ENCODE data around the gene PCED1B. TPM values are rescaled to one million over a fixed set of nuclear protein-coding genes. Genes with fewer than 3 reads are reported as not detected.
"Not testable (repeated sequence)": the region's sequence is repeated elsewhere in the genome, so short reads cannot be mapped to it uniquely, and the experiment has no call there.

Gene PCED1B
- total and polyA plus RNA-seq, 3 donors from 2014 or later, result 30.0 to 56.1 (median 47.2) TPM

DNA sequence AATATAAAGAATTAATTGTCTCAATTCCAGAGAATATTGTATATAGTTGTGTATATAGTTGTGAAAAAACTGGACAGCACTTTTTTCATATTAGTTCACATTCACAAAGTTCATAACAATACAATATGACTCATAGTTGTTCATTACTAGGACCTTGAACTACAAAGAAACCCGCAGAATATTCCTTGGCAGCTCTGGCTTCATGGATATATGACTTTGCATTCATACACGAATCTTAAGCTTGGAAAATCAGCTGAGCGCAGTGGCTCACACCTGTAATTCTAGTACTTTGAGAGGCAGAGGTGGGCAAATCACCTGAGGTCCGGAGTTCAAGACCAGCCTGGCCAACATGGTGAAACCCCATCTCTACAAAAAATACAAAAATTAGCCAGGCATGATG, 38.1 kb upstream of the PCED1B start:
- no peak for DNase-seq
- TF ChIP-seq, protein P1, sequence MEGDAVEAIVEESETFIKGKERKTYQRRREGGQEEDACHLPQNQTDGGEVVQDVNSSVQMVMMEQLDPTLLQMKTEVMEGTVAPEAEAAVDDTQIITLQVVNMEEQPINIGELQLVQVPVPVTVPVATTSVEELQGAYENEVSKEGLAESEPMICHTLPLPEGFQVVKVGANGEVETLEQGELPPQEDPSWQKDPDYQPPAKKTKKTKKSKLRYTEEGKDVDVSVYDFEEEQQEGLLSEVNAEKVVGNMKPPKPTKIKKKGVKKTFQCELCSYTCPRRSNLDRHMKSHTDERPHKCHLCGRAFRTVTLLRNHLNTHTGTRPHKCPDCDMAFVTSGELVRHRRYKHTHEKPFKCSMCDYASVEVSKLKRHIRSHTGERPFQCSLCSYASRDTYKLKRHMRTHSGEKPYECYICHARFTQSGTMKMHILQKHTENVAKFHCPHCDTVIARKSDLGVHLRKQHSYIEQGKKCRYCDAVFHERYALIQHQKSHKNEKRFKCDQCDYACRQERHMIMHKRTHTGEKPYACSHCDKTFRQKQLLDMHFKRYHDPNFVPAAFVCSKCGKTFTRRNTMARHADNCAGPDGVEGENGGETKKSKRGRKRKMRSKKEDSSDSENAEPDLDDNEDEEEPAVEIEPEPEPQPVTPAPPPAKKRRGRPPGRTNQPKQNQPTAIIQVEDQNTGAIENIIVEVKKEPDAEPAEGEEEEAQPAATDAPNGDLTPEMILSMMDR (IDR thresholded peaks at IDR 0.05), result no peak
- Histone ChIP-seq H3K27ac (no peak overlapping the region), H3K4me3 (no peak overlapping the region), H3K36me3 (ENCODE audit: low read depth, missing control alignments) (no peaks in the 10 kb centered on the region), H3K4me1 (no peaks in the 10 kb centered on the region), H3K9me3 (no peaks in the 10 kb centered on the region), H3K27me3 (no peaks in the 10 kb centered on the region)
- intact Hi-C loops (cut with DNase I; ENCODE audit: low total_unique reads), result no loop called here
- WGBS, 2 donors, result 89 to 90% methylated on average over 4 of the region's 4 CpGs

DNA sequence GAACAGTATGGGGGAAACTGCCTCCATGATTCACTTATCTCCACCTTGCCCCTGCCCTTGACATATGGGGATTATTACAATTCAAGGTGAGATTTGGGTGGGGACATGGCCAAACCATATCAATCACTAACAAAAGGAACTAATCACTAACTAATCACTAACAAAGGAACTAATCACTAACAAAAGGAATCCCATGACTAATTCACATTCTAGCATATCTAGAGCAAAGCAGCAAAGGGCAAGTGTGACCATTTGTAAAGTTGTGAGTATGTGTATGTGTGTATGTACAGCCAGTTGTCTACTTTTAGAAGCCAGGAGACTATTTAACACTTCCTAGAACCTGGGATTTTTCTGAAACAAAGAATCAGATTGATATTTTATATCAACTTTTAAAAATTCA, 30.9 kb upstream of the PCED1B start:
- Histone ChIP-seq H3K9me3 (no peaks in the 10 kb centered on the region), H3K4me3 (no peak overlapping the region), H3K27me3 (no peaks in the 10 kb centered on the region), H3K36me3 (ENCODE audit: low read depth, missing control alignments) (no peaks in the 10 kb centered on the region), H3K27ac (no peak overlapping the region), H3K4me1 (no peaks in the 10 kb centered on the region)
- intact Hi-C loops (cut with DNase I; ENCODE audit: low total_unique reads), result no loop called here
- TF ChIP-seq POLR2A (IDR thresholded peaks at IDR 0.05), result no peak
- TF ChIP-seq, protein P1 (IDR thresholded peaks at IDR 0.05), result no peak
- DNase-seq, result no peak

DNA sequence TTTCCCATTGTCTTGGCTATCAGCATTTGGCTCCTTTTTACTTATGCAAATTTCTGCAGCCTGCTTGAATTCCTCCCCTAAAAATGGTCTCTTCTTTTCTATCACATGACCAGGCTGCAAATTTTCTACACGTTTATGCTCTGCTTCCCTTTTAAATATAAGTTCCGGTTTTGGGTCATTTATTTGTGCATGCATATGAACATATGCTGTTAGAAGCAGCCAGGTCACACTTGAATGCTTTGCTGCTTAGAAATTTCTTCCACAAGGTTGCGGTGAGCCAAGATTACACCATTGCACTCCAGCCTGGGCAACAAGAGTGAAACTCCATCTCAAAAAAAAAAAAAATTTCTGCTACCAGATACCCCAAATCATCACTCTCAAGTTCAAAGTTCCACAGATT, 28.1 kb upstream of the PCED1B start:
- H3K27me3 ChIP-seq; H3K4me3 ChIP-seq; intact Hi-C loops (cut with DNase I; ENCODE audit: low total_unique reads); H3K4me1 ChIP-seq; DNase-seq; H3K27ac ChIP-seq; H3K36me3 ChIP-seq (ENCODE audit: low read depth, missing control alignments); H3K9me3 ChIP-seq: not testable (repeated sequence)
- WGBS, 2 donors, result 77 to 81% methylated on average over 3 of the region's 3 CpGs

DNA sequence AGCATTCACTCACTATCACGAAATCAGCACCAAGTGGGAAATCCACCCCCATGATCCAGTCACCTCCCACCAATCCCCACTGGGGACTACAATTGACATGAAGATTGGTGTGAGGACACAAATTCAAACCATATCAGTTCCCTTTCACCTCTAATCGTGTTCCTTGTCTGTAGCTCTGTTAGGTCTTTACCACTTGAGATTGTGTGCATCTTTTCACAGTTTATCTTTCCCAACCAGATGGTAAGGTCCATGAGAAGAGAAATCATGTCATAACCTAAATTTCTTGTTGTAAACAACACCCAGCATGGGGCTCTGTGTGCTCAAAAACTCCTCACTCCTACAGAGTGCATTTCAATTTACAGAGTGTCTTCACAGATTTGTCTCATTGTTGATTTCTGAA, 27.1 kb upstream of the PCED1B start:
- intact Hi-C loops (cut with DNase I; ENCODE audit: low total_unique reads), result no loop called here
- WGBS, 2 donors, result 68 to 72% methylated on average over 2 of the region's 2 CpGs

DNA sequence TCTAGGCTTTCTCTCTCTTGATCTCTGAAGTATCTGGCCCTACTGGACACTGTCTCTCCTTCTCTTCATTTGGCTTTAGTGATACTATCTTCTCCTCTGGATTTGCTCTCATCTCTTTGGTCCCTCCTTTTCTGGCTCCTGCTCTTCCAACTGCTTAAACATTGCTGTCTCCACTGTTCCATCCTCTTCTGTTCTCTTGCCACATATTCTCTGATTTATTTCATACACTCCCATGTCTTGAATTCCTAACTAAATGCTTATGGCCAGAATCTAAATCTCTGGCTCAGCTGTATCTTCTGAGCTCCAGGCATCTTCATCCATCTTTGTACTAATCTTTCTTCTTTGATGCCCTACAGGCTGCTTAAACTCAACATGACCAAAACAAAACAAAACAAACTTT, 25.5 kb upstream of the PCED1B start:
- Histone ChIP-seq H3K9me3 (no peaks in the 10 kb centered on the region), H3K4me1 (peaks cover 10% of the 10 kb centered on the region), H3K27ac (no peak overlapping the region), H3K4me3 (no peak overlapping the region), H3K27me3 (no peaks in the 10 kb centered on the region), H3K36me3 (ENCODE audit: low read depth, missing control alignments) (no peaks in the 10 kb centered on the region)
- intact Hi-C loops (cut with DNase I; ENCODE audit: low total_unique reads), result no loop called here
- DNase-seq, result no peak
- no peak for TF ChIP-seq POLR2A (IDR thresholded peaks at IDR 0.05)

More for the DNA sequence above, 27.1 kb upstream of the PCED1B start:
- Histone ChIP-seq H3K36me3 (ENCODE audit: low read depth, missing control alignments) (no peaks in the 10 kb centered on the region), H3K27ac (no peak overlapping the region), H3K9me3 (no peaks in the 10 kb centered on the region), H3K27me3 (no peaks in the 10 kb centered on the region), H3K4me3 (no peak overlapping the region), H3K4me1 (peaks cover 10% of the 10 kb centered on the region)
- no peak for DNase-seq
- TF ChIP-seq, protein P1 (IDR thresholded peaks at IDR 0.05), result no peak
- TF ChIP-seq POLR2A (IDR thresholded peaks at IDR 0.05), result no peak

DNA sequence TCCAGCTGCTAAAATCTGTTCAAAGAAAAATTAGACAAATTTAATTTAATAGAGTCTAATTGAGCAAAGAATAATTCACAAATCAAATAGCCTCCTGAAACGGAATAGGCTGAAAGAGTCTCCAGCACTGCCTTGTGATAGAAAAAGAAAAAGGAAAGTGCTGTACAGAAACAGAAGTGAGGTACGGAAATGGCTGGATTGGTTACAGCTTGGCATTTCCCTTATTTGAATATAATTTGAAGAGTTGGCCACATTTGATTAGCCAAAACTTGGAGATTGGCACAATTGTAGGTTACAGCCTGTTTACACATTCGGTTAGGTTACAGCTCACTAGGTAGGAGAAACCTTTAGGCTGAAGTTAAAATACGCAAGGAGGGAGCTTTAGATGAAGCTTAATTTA, 24.8 kb upstream of the PCED1B start:
- Histone ChIP-seq H3K27ac (no peak overlapping the region), H3K4me1 (peaks cover 10% of the 10 kb centered on the region), H3K4me3 (no peak overlapping the region), H3K9me3 (no peaks in the 10 kb centered on the region), H3K36me3 (ENCODE audit: low read depth, missing control alignments) (no peaks in the 10 kb centered on the region), H3K27me3 (no peaks in the 10 kb centered on the region)
- intact Hi-C loops (cut with DNase I; ENCODE audit: low total_unique reads), result no loop called here
- no peak for DNase-seq
- WGBS, 2 donors, result 77 to 83% methylated on average over 4 of the region's 4 CpGs
- no peak for TF ChIP-seq POLR2A (IDR thresholded peaks at IDR 0.05)
- TF ChIP-seq, protein P1 (IDR thresholded peaks at IDR 0.05), result no peak

DNA sequence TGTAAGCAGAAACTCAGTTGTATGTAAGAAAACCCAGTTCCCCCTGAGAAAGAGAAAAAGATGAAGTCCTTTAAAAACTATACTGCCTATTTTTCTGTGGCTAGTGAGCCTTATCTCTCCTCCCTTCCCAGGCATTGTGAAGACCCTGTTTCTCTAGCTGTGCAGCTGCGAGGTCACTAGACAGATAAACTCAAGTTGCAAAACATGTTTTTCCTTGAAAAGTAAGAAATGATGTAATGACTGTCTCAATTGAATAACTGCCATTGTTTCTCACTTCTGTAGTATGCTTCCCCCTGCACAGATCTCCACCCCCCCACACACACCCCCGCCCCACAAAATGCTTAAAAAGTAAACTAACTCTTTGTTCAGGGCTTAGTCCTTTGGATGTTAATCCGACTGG, 23.6 kb upstream of the PCED1B start:
- H3K4me1 ChIP-seq; H3K27ac ChIP-seq; intact Hi-C loops (cut with DNase I; ENCODE audit: low total_unique reads); H3K36me3 ChIP-seq (ENCODE audit: low read depth, missing control alignments); H3K27me3 ChIP-seq; H3K9me3 ChIP-seq; H3K4me3 ChIP-seq: not testable (repeated sequence)
- DNase-seq, result peak; percentile 54
- WGBS, 2 donors, result 33 to 38% methylated on average over 3 of the region's 3 CpGs

DNA sequence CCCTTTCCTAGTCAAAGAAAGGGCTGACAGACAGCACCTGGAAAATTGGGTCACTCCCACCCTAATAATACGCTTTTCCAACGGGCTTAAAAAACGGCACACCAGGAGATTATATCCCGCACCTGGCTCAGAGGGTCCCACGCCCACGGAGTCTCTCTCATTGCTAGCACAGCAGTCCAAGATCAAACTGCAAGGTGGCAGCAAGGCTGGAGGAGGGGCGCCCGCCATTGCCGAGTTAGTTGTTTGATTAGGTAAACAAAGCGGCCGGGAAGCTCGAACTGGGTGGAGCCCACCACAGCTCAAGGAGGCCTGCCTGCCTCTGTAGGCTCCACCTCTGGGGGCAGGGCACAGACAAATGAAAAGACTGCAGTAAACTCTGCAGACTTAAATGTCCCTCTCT, 22.5 kb upstream of the PCED1B start:
- H3K4me1 ChIP-seq; H3K36me3 ChIP-seq (ENCODE audit: low read depth, missing control alignments); H3K4me3 ChIP-seq; H3K27me3 ChIP-seq; H3K9me3 ChIP-seq; intact Hi-C loops (cut with DNase I; ENCODE audit: low total_unique reads); DNase-seq; H3K27ac ChIP-seq: not testable (repeated sequence)
- 87 to 89% methylated on average over 11 to 12 of the region's 12 CpGs for WGBS, 2 donors

DNA sequence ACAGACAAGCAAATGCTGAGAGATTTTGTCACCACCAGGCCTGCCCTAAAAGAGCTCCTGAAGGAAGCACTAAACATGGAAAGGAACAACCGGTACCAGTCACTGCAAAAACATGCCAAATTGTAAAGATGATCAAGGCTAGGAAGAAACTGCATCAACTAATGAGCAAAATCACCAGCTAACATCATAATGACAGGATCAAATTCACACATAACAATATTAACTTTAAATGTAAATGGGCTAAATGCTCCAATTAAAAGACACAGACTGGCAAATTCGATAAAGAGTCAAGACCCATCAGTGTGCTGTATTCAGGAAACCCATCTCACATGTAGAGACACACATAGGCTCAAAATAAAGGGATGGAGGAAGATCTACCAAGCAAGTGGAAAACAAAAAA, 20.8 kb upstream of the PCED1B start:
- H3K9me3 ChIP-seq; H3K4me3 ChIP-seq; H3K36me3 ChIP-seq (ENCODE audit: low read depth, missing control alignments); H3K4me1 ChIP-seq; DNase-seq; H3K27ac ChIP-seq; intact Hi-C loops (cut with DNase I; ENCODE audit: low total_unique reads); H3K27me3 ChIP-seq: not testable (repeated sequence)
- 86 to 90% methylated on average over 2 of the region's 2 CpGs for WGBS, 2 donors

All from testis (tissue), 3 donors.